Smooth muscle cell of the brain vasculature (primary cell): ENCODE measurements around the gene ACVR1B.

Experiments
- DNase-seq: peaks from one replicate; pipeline ENCODE4 v3.0.0-alpha.2; 2012; ENCODE audit warnings: low read depth, low spot score

Gene ACVR1B

DNA sequence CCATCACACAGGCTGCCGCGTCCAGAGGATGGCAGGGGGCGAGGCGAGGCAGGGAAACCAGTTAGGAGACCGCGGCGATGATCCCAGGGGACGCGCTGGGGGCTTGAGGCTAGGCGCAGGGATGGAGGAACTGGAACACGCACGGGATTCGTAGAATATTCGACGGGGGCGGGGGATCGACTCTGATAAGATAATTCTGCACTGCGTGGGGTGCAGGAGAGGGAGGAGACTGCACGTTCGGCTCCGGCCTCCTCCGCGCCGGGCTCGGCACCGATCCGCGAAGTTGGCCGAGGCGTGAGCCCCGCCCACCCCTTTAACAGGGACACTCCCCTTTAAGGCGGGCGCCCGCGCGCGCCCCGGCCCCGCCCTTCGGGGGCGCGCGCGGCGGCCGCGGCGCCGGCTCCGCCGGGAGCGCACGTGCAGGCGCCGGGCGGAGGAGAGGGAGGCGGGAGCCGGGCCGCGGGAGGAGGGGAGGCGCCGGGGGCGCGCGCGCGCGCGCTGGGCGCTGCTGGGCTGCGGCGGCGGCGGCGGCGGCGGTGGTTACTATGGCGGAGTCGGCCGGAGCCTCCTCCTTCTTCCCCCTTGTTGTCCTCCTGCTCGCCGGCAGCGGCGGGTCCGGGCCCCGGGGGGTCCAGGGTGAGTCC lies at the start of gene ACVR1B:
ACVR1B (plus strand) TSS at position 501 of the 644 bp plus-strand sequence; CDS start at position 546, 45 bp downstream.
- no peak for DNase-seq

DNA sequence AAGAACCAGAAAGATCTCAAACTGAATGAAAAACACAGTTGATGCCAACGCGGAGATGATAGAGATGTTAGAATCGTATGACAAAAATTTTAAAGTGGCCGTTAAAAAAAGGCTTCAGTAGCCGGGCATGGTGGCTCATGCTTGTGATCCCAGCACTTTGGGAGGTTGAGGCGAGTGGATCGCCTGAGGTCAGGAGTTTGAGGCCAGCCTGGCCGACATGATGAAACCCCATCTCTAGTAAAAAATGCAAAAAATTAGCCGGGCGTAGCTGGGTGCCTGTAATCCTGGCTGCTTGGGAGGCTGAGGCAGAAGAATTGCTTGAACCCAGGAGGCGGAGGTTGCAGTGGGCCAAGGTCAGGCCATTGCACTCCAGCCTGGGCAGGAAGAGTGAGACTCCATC lies 49.6 kb upstream of the ACVR1B start:
- no peak for DNase-seq

DNA sequence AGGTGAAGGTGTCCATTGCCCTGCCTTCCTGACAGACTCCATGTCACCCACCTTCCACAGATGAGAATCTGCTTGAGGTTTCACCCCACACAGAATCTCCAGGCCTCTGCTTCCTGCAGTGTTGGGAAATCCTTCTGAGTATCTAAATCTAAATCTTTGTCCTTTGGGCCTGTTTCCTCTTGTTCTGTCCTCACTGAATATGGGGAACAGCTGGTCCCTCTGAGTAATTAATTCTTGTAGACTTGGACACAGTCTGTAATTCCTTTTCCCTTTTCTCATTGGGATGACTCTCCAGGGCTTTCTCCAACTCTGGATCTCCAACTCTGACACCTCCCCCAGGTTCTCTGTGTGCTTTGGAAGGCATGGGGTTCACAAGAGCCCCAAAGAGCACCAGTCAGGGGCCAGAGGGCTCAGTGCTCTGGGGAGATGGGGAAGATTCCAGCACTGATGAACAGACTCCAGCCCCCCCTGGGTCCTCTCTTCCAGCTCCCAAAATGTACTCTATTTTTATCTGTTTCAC lies 46.5 kb upstream of the ACVR1B start:
- DNase-seq = no peak

DNA sequence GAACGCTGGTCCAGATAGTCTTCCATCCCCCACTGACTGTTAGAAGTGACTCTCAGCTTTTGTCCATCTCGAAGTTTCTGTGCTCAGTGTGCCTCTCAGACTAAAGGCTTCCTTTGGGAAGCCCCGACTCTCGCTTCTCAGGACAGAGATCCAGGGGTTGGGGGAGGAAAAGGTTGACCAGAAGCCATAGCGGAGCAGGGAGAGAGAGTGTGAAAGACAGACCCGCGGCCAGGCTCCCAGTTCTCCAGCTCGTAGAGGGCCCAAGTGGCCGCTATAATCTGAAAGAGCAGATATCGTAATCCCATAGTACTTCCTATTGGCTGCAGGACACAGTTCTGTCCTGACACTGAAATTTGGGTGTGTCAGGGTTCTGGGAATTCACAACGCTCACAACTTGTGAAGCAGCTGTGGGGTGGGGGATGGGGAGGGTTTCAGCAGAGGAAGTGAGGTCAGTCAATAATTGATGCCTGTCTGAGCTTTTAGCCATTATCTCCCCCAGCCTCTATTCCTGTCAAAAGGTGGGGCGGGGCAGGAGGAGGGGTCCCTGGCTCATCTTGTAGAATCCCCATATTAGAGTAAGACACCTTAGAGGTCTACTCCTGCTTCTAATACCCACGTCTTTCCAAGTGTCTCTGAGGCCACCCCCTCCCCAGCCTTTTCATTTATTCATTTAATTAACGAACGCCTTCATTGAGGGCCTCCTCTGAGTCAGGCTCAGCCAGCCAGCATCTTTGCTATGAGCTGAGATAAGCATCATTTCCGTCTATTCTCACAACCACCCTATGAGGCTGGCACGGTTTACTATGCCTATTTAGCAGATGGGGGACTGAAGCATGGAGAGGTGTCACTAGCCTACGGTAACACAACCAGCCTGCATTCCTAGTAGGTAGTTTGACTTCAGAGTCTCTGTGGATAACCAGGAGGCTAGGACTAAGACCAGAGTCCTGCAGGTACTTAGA lies 45.7 kb upstream of the ACVR1B start:
- no peak for DNase-seq

DNA sequence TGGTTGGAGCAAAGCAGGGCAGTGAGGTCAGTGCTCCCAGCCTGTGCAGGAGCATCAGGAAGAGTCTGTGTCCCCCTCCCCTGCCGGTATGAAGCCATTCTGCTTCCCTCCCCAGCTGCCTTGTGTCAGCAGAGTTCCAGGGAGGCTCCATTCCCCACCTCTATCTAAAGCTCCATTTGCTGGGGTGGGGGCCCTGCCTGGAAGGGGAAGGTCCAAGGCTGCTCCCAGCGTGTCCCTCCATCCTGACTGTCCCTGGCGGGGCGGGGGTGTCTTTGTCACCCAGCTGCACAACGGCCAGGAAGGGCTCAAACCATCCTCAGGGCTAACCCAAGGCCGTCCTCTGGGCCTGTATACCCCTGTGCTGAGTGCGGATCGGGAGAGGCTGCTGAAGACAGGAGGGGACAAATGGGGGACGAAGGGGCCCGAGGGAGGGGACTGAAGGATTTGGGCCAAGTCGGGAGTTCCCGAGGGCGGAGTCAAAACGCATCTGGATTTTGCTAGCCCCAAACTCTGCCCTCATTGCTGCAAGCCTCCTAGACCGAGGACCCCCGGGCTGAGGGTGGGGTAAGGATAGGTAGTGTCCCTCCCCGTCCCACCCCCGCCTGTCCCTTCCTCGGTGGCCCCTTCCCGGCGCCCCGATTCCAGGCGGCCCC lies 44.9 kb upstream of the ACVR1B start:
- DNase-seq = no peak

DNA sequence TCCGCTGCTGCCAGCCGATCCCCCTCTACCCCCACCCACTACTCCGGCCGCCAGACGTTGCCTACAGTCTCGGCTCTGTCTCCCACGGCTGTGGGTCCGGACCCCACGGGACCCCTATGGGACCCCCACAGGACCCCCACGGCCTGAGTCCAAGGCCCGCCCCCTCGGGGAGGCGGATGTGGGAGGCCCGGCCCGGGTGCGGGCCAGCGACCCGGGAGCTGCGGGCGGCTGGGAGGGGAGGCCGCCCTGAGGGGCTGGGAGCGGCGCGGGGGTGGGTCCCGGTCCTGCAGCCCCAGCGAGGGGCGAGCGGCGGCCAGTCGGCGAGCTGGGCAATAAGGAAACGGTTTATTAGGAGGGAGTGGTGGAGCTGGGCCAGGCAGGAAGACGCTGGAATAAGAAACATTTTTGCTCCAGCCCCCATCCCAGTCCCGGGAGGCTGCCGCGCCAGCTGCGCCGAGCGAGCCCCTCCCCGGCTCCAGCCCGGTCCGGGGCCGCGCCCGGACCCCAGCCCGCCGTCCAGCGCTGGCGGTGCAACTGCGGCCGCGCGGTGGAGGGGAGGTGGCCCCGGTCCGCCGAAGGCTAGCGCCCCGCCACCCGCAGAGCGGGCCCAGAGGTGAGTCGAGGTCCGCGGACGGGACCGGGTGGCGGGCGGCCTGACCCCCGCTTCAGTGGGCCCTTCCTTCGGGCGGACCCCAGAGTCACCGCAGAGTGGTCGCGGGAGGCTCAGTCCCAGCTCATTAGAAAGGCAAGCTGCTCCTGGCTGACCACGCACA lies 44.2 kb upstream of the ACVR1B start, which contains the start of gene ACVRL1:
ACVRL1 (plus strand) TSS at position 422 of the 773 bp plus-strand sequence. CDS start 4,971 bp downstream, outside the sequence.
- DNase-seq = no peak

DNA sequence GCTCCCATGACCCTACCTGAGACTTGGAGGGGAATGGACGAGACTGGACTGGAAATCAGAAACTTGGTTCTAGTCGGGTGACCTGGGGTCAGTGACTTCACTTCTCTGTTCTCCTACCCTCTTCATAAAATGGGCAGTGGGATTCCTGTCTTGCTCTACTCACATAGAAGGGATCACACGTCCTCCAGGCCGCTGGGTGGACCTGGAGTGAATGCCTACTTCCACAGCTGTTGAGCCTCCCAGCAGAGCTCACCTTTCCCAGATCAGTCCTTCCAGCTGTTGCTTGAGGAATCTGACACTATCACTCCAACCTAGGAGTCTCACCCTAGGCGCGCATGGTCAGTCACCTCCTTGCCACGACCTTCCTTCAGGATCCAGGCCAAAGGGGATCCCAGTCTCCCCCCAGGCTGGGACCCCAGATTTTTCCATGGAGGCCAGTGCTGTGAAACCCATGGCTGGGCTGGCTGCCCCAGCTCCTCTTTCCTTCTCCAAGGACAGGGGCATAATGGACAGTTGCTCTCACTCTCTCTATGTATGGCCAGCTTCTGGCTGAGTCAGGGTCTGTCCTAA lies 43.6 kb upstream of the ACVR1B start:
- no peak for DNase-seq

DNA sequence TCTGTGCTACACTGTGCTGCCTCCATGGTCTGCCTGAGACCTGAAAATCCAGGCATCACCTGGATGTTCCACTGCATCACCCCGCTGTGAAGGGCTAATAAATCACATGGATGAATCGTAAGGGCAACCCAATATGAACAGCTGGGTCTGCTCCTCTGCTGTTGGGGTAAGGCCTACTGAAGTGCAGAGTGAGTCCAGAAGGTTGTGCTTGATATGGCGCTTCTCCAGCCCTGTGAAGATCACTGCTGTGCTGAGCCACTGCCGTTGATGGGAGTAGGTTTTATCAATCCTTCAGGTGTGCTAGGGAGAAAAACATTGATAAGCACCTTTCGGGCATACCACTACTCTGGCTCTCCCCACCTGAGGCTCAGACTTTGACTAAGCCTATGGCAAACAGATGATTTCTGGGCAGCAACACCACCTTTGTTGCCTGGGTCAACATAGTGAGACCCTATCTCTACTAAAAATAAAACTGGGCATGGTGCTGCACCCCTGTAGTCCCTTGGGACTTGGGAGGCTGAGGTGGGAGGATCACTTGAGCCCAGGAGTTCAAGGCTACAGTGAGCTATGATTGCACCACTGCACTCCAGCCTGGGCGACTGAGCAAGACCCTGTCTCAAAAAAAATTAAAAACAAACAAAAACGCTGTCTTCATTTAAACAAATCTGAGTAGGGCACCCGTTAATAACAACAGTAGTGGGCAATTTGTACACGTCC lies 42.5 kb upstream of the ACVR1B start:
- no peak for DNase-seq

DNA sequence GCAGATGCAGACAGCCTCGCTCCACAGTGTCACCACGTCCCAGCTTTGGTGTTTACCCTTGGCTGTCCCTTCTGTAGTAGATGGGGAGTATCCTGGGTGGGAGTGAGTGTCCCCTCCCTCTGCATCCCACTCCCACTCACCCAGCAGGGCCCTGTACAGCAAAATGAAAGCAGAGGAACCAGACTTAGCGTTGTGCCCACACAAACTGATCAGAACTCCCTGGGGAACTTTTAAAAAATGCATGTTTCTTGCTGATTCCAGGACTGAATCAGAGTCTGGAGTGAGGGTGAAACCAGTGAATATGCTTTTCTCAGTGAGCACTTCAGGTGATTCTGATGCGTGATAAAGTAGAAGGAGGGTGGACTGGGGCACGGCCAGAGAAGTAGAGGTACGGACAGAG lies 41.3 kb upstream of the ACVR1B start:
- no peak for DNase-seq

DNA sequence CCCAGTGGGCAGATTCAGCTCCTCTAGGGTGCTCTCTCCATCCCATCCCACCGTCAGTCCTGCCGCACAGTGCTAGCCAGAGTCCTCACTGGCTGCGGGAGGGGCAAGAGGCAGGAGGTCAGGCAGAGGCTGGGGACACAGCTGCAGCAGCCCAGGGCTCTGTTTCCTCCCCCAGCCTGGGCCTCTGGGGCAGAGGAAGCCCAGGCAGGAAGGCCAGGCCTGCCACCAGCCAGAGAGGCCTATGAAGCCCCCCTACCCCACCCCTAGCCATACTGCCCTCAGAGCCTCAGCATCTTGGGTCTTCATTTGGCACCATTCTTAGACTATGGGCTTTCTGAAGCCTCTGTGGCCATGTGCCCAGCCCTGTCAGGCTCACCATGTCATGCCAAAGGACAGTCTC lies 40.8 kb upstream of the ACVR1B start:
- no peak for DNase-seq

DNA sequence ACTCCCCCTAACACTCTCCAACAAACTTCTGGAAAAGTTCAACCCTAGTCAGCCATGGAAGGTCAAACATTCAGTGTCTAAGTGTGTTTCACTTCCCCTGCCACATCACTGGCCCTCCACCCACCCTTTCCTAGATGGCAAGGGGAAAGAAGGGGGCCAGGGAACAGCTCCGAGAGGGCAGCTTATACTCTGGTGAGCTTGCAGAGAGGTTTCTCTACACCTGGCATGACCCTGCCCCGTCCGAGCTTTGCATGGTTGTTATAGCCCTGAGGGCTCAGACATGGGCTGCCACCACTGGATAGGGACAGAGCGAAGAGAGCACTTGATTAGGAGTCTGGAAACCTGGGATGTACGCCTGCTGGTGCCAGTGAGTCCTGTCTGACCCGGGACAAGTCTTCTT lies 40.2 kb upstream of the ACVR1B start:
- DNase-seq = no peak

DNA sequence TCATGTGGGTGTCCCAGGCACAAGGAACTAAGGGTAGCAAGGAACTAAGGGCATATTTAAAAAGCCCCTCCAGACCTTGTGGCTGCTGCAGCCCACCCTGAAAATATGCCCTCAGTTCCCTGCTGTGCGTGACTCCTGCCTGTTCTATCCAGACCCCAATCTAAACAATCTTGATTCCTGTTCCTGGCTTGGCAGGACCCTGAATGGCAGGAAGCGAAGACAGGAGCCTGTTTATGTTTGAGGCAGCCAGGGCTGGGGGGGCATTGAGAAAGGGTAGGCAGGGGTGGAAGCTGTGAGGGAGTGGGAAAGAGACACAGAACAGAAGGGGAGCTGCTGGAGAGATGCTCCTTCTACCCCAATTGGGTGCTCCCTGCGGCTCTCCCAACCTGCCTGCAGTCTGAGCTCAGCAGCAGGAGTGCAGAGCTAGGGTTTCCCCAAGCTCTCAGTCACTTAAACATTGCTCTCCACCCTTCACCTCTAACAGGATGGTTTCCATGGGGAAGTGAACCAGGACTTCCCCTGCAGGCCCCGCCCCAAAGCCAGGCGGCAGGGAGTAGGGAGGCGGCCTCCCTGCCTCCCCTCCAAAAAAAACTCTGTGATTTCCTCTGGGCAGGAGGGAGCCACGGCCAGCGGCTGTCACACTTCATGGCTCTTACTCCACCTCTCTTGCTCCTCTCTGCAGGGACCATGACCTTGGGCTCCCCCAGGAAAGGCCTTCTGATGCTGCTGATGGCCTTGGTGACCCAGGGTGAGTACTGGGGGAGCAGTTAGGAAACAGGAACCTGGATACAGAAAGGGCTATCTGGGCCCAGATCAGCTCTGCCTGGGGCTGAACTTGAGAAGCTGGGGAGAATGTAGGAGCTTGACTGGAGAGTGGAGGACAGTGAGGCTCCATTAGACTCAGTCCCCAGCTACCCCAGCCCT lies 39.4 kb upstream of the ACVR1B start:
- no peak for DNase-seq

DNA sequence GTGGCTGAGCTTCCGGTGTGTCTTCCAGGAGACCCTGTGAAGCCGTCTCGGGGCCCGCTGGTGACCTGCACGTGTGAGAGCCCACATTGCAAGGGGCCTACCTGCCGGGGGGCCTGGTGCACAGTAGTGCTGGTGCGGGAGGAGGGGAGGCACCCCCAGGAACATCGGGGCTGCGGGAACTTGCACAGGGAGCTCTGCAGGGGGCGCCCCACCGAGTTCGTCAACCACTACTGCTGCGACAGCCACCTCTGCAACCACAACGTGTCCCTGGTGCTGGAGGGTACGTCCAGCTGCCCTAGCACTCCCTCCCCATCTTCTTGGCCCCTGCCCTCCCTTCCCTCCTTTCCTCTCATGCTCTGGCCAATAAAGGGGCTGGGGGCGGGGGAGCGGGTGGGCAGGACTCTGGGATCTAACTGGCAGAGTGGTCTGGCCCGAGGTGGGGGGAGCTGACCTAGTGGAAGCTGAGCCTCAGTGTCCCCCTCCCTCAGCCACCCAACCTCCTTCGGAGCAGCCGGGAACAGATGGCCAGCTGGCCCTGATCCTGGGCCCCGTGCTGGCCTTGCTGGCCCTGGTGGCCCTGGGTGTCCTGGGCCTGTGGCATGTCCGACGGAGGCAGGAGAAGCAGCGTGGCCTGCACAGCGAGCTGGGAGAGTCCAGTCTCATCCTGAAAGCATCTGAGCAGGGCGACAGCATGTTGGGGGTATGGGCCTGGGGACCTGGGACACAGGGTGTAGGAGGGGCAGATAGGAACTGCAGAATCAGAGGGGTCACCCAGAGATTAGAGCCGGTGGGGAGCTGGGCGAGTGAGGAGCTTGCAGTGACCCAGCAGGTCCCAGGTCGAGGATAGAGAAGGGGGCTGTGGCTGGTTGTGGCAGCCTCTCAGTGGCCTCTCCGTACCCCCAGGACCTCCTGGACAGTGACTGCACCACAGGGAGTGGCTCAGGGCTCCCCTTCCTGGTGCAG lies 38.1 kb upstream of the ACVR1B start:
- no peak for DNase-seq

DNA sequence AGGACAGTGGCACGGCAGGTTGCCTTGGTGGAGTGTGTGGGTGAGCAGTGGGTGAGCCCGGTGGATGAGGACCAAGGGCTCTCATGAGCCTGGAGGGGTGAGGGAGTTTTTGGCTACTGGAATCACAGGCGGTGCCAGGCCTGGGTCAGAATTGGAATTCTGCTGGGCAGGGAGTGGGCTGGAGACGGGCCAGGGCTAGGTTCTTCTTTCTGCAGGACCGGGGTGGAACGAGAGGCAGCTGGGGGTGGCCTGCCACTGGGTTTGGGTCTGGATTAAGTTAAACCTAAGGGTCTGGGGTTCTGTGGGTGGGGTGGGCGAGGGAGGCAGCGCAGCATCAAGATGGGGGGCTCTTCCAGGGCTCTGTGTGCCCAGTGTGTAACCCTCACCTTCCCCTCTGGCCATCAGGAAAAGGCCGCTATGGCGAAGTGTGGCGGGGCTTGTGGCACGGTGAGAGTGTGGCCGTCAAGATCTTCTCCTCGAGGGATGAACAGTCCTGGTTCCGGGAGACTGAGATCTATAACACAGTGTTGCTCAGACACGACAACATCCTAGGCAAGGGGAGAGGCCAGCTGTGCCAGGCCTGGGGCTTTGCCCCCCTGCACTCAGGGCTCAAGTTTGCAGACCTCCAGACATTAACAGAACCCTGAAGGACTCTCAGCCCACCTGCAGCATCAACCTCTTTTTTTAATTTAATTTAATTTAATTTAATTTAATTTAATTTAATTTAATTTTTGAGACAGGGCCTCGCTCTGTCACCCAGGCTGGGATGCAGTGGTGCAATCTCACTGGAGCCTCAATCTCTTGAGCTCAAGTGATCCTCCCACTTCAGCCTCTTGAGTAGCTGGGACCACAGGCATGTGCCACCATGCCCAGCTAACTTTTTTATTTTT lies 37.2 kb upstream of the ACVR1B start:
- DNase-seq = no peak

DNA sequence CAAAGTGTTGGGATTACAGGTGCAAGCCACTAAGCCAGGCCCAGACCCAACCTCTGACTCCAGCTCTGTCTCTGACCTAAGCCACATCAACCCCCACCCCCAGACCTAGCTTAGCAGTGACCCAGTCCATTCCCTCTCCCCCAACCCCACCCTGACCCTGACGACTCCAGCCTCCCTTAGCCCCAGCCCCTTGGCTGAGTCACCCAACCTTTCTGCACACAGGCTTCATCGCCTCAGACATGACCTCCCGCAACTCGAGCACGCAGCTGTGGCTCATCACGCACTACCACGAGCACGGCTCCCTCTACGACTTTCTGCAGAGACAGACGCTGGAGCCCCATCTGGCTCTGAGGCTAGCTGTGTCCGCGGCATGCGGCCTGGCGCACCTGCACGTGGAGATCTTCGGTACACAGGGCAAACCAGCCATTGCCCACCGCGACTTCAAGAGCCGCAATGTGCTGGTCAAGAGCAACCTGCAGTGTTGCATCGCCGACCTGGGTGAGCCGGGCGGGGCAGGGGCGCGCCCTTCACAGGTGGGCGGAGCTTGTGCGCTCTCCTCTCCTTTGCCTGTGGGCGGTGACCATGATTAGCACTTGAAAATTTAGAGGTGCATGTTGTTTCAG lies 36.4 kb upstream of the ACVR1B start:
- no peak for DNase-seq

DNA sequence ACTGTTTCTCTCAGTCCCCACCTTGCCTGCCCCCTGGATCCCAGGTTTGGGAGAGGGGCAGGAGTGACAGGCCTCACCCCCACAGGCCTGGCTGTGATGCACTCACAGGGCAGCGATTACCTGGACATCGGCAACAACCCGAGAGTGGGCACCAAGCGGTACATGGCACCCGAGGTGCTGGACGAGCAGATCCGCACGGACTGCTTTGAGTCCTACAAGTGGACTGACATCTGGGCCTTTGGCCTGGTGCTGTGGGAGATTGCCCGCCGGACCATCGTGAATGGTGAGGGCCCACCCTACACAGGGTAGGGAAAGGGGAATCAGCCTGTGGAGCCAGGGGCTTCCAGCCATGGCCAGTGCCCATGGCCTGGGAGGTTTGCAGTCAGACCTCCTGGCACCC lies 35.5 kb upstream of the ACVR1B start:
- DNase-seq = no peak
